ENCODE data around the gene TMUB2.

DNA sequence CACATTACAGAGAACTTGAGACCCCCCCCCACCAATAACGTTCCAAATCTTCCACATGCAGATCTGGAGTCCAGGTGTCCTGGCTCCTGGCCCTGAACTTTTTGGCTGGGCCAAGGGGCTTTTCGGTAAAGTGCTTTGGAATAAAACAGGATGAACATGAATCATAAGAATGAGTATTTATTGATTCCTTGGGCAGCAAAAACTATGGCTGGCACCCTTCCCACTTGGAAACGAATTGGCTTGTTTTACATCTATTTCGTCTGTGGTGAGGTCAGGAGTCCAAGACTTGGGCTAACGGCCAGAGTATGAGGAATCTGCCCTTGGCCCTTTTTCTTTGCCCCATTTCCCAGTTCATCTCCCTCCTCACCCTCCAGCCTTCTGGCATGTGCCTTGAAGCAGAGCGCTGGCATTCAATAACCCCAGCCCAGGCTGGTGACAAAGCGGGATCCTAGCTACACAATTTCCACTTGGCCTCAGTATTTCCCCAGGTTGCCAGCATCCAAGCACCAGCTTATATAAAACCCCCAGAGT, 36.8 kb downstream of the TMUB2 start:
- TF ChIP-seq, protein P1, sequence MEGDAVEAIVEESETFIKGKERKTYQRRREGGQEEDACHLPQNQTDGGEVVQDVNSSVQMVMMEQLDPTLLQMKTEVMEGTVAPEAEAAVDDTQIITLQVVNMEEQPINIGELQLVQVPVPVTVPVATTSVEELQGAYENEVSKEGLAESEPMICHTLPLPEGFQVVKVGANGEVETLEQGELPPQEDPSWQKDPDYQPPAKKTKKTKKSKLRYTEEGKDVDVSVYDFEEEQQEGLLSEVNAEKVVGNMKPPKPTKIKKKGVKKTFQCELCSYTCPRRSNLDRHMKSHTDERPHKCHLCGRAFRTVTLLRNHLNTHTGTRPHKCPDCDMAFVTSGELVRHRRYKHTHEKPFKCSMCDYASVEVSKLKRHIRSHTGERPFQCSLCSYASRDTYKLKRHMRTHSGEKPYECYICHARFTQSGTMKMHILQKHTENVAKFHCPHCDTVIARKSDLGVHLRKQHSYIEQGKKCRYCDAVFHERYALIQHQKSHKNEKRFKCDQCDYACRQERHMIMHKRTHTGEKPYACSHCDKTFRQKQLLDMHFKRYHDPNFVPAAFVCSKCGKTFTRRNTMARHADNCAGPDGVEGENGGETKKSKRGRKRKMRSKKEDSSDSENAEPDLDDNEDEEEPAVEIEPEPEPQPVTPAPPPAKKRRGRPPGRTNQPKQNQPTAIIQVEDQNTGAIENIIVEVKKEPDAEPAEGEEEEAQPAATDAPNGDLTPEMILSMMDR (IDR thresholded peaks at IDR 0.05 in 2 of 3, conservative IDR thresholded peaks at IDR 0.05 in 1 of 3; ENCODE audit: borderline replicate concordance in 1 of 3, insufficient read depth in 1 of 3, low read depth in 2 of 3, low read length in 2 of 3) = no peak
- TF ChIP-seq, protein P2, sequence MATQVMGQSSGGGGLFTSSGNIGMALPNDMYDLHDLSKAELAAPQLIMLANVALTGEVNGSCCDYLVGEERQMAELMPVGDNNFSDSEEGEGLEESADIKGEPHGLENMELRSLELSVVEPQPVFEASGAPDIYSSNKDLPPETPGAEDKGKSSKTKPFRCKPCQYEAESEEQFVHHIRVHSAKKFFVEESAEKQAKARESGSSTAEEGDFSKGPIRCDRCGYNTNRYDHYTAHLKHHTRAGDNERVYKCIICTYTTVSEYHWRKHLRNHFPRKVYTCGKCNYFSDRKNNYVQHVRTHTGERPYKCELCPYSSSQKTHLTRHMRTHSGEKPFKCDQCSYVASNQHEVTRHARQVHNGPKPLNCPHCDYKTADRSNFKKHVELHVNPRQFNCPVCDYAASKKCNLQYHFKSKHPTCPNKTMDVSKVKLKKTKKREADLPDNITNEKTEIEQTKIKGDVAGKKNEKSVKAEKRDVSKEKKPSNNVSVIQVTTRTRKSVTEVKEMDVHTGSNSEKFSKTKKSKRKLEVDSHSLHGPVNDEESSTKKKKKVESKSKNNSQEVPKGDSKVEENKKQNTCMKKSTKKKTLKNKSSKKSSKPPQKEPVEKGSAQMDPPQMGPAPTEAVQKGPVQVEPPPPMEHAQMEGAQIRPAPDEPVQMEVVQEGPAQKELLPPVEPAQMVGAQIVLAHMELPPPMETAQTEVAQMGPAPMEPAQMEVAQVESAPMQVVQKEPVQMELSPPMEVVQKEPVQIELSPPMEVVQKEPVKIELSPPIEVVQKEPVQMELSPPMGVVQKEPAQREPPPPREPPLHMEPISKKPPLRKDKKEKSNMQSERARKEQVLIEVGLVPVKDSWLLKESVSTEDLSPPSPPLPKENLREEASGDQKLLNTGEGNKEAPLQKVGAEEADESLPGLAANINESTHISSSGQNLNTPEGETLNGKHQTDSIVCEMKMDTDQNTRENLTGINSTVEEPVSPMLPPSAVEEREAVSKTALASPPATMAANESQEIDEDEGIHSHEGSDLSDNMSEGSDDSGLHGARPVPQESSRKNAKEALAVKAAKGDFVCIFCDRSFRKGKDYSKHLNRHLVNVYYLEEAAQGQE (IDR thresholded peaks at IDR 0.05; ENCODE audit: low read depth) = no peak
- TF ChIP-seq POLR2A (IDR thresholded peaks at IDR 0.05; ENCODE audit: borderline replicate concordance, extremely low read depth, insufficient read depth, insufficient read length) = no peak
